HepG2 (cell line): ENCODE data around the gene SURF1. TPM values are rescaled to one million over a fixed set of nuclear protein-coding genes. Genes with fewer than 3 reads are reported as not detected.

Source experiments
- ASH2L ChIP-seq: fragments of 300-600, 200-600 bp; sonication (generic); IDR thresholded peaks from 2 replicates; pipeline ENCODE4 v1.7.0; 2017; ENCODE audit warnings: low read depth, mild to moderate bottlenecking, moderate library complexity, mixed read lengths, low read length; ENCODE audit not compliant: insufficient read length
- ATF1 ChIP-seq: IDR thresholded peaks from 2 replicates; pipeline ENCODE4 v1.6.1; 2016; ENCODE audit warnings: mild to moderate bottlenecking, control low read depth
- ELF1 ChIP-seq: sonication (generic); formaldehyde crosslinking; IDR thresholded peaks from 2 replicates; pipeline ENCODE4 v1.4.0; 2020; ENCODE audit warnings: missing genetic modification reagents
- KMT2A ChIP-seq: sonication (generic); formaldehyde crosslinking; IDR thresholded peaks from 2 replicates; pipeline ENCODE4 v1.4.0; 2020; ENCODE audit warnings: missing genetic modification reagents
- MTA1 ChIP-seq: sonication (generic); formaldehyde crosslinking; IDR thresholded peaks from 2 replicates; pipeline ENCODE4 v1.4.0; 2020; ENCODE audit warnings: missing genetic modification reagents, mild to moderate bottlenecking, borderline replicate concordance
- NFIB ChIP-seq: sonication (generic); formaldehyde crosslinking; IDR thresholded peaks from 2 replicates; pipeline ENCODE4 v1.9.0; 2021; ENCODE audit warnings: missing genetic modification reagents, mild to moderate bottlenecking, borderline replicate concordance
- NFIC ChIP-seq: IDR thresholded peaks from 2 replicates; pipeline ENCODE4 v1.6.1; 2012; ENCODE audit warnings: mild to moderate bottlenecking, low read length, inconsistent platforms
- PCBP1 ChIP-seq: fragments of 200-400 bp; formaldehyde crosslinking; IDR thresholded peaks from 2 replicates; pipeline ENCODE4 v1.6.1; 2017; ENCODE audit warnings: mild to moderate bottlenecking, low read depth, low read length, borderline replicate concordance
- RXRA ChIP-seq: sonication (generic); formaldehyde crosslinking; IDR thresholded peaks from 2 replicates; pipeline ENCODE4 v1.5.1; 2020; ENCODE audit warnings: missing genetic modification reagents
- ZBTB7B ChIP-seq: sonication (generic); formaldehyde crosslinking; IDR thresholded peaks from 2 replicates; pipeline ENCODE4 v1.4.0; 2020; ENCODE audit warnings: missing genetic modification reagents
- ZNF3 ChIP-seq: IDR thresholded peaks from 2 replicates; pipeline ENCODE4 v1.7.0; 2017; ENCODE audit warnings: inconsistent platforms
- ZNF839 ChIP-seq: sonication (generic); formaldehyde crosslinking; IDR thresholded peaks from 2 replicates; pipeline ENCODE4 v1.4.0; 2020; ENCODE audit warnings: missing genetic modification reagents, mild to moderate bottlenecking, borderline replicate concordance
- polyA plus RNA-seq, 8 experiments: library from polyadenylated mRNA; depleted of rRNA in 3 of 8; stranded (reverse) in 7 of 8; unstranded in 1 of 8; fragments of >200 nt; fragmentation: Illumina TruSeq in 4 of 8; extraction: Trizol in 4 of 8; gene quantifications; 2 replicates each; pipeline versions ENCODE4 v1.2.1 to v1.2.3, GENCODE V29; 2011 to 2016; ENCODE audit warnings: low read depth in 4 of 8, missing spikeins in 1 of 8, mixed read lengths in 1 of 8; ENCODE audit not compliant: insufficient read depth in 1 of 8
- total RNA-seq, 5 experiments: library from RNA; depleted of rRNA; stranded (reverse); fragments of >200 nt; fragmentation: Illumina TruSeq; extraction: Trizol; gene quantifications; 2 replicates each; pipeline ENCODE4 v1.2.3, GENCODE V29; 2016; ENCODE audit warnings: low read depth in 1 of 5
- TF ChIP-seq, protein P1 (sequence below): sonication (generic); formaldehyde crosslinking; IDR thresholded peaks from 2 replicates; pipeline ENCODE4 v1.9.0; 2022; ENCODE audit warnings: low read depth, missing genetic modification reagents
- TF ChIP-seq, protein P2 (sequence below): sonication (generic); formaldehyde crosslinking; IDR thresholded peaks from 2 replicates; pipeline ENCODE4 v1.9.0; 2021; ENCODE audit warnings: missing genetic modification reagents, borderline replicate concordance
- TF ChIP-seq, protein P3 (sequence below): sonication (generic); formaldehyde crosslinking; IDR thresholded peaks from 2 replicates; pipeline ENCODE4 v1.5.1; 2020; ENCODE audit warnings: missing genetic modification reagents, mild to moderate bottlenecking, borderline replicate concordance
- TF ChIP-seq, protein P4 (sequence below): sonication (generic); formaldehyde crosslinking; IDR thresholded peaks from 2 replicates; pipeline ENCODE4 v1.8.0; 2022; ENCODE audit warnings: missing genetic modification reagents, mild to moderate bottlenecking, moderate library complexity, borderline replicate concordance
- TF ChIP-seq, protein P5 (sequence below): sonication (generic); formaldehyde crosslinking; IDR thresholded peaks from 2 replicates; pipeline ENCODE4 v1.4.0; 2020; ENCODE audit warnings: missing genetic modification reagents
- TF ChIP-seq, protein P6 (sequence below): IDR thresholded peaks from 2 replicates; pipeline ENCODE4 v1.6.1; 2012; ENCODE audit warnings: inconsistent platforms

The SURF1 gene
- total and polyA plus RNA-seq, 2 of the 13 experiments (the other 11 are each of a cell fraction or from before 2014, with no cell fraction given) = 17.8 to 40.7 TPM

DNA sequence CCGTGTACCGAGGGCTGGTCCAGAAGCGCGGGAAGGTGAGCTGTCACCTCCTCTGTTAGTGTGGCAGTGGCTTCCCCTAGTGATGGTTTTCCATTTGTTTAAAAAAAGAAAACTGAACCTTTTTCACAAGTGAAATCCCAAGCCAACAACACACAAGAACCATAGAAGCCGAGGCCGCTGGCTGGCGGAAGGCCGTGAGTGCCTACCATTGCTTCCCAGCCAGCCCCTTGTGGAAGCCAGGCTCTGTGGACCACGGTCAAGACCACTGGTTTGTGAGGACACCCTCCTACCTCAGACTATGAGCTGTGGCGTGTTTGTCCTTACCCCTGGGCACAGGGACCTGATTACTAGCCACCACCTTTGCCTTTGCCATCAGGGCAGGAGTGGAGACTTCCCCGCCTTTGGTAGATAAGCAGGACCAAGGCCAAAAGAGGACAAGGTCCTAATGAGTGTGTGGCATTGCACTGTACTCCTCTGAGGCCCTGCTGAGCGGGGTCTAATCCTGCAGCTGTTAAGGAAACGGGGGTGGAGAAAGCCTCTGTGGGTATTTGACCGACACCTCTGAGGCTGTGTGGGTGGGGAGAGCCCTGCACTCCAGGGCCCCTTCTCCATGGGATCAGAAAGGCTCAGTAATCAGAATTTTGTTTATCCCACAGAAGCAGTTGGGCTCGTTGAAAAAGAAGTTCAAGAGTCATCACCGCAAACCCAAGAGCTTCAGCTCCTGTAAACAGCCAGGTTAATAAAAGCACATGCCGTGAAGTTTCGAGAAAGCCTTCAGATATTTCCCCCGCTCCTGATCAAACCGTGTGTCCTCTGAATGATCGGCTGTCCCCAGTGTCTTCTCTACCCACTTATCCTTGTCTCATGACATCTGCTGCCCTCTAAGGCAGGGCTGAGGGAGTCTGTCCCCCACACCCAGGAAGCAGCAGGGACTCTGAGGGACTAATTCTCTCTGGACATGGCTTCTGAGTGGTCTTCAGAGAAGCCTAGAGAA is 4.4 kb upstream of the SURF1 start (continued):
- TF ChIP-seq, protein P1, sequence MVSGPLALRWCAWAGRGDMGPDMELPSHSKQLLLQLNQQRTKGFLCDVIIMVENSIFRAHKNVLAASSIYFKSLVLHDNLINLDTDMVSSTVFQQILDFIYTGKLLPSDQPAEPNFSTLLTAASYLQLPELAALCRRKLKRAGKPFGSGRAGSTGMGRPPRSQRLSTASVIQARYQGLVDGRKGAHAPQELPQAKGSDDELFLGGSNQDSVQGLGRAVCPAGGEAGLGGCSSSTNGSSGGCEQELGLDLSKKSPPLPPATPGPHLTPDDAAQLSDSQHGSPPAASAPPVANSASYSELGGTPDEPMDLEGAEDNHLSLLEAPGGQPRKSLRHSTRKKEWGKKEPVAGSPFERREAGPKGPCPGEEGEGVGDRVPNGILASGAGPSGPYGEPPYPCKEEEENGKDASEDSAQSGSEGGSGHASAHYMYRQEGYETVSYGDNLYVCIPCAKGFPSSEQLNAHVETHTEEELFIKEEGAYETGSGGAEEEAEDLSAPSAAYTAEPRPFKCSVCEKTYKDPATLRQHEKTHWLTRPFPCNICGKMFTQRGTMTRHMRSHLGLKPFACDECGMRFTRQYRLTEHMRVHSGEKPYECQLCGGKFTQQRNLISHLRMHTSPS (CRISPR knock-in tag) = 0 out of 2 replicates have a peak, but pooled peaks have one; percentile 28
- TF ChIP-seq KMT2A (CRISPR knock-in tag) (no peak), ZBTB7B (0 out of 2 replicates have a peak, but pooled peaks have one; percentile 27), MTA1 (CRISPR knock-in tag) (no peak), ELF1 (CRISPR knock-in tag) (no peak), ZNF3 (no peak), NFIC (no peak), ASH2L (no peak), ATF1 (CRISPR knock-in tag) (no peak), NFIB (CRISPR knock-in tag) (no peak), RXRA (CRISPR knock-in tag) (peak; percentile 54; the same call in 1 of the 2 replicates), ZNF839 (CRISPR knock-in tag) (no peak), PCBP1 (no peak)
- TF ChIP-seq, protein P2, sequence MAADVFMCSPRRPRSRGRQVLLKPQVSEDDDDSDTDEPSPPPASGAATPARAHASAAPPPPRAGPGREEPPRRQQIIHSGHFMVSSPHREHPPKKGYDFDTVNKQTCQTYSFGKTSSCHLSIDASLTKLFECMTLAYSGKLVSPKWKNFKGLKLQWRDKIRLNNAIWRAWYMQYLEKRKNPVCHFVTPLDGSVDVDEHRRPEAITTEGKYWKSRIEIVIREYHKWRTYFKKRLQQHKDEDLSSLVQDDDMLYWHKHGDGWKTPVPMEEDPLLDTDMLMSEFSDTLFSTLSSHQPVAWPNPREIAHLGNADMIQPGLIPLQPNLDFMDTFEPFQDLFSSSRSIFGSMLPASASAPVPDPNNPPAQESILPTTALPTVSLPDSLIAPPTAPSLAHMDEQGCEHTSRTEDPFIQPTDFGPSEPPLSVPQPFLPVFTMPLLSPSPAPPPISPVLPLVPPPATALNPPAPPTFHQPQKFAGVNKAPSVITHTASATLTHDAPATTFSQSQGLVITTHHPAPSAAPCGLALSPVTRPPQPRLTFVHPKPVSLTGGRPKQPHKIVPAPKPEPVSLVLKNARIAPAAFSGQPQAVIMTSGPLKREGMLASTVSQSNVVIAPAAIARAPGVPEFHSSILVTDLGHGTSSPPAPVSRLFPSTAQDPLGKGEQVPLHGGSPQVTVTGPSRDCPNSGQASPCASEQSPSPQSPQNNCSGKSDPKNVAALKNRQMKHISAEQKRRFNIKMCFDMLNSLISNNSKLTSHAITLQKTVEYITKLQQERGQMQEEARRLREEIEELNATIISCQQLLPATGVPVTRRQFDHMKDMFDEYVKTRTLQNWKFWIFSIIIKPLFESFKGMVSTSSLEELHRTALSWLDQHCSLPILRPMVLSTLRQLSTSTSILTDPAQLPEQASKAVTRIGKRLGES = no peak
- TF ChIP-seq, protein P3, sequence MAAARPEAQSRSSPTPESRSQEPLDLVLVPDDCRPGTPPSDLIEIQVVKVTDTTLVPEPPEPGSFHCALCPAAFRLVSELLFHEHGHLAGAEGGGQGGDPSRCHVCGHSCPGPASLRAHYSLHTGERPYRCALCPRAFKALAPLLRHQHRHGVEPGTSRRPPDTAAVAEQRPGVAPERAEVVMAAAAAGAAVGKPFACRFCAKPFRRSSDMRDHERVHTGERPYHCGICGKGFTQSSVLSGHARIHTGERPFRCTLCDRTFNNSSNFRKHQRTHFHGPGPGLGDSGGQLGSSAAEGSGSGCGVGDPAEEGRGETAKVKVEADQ (CRISPR knock-in tag) = peak; percentile 33; the same call in 1 of the 2 replicates
- TF ChIP-seq, protein P4, sequence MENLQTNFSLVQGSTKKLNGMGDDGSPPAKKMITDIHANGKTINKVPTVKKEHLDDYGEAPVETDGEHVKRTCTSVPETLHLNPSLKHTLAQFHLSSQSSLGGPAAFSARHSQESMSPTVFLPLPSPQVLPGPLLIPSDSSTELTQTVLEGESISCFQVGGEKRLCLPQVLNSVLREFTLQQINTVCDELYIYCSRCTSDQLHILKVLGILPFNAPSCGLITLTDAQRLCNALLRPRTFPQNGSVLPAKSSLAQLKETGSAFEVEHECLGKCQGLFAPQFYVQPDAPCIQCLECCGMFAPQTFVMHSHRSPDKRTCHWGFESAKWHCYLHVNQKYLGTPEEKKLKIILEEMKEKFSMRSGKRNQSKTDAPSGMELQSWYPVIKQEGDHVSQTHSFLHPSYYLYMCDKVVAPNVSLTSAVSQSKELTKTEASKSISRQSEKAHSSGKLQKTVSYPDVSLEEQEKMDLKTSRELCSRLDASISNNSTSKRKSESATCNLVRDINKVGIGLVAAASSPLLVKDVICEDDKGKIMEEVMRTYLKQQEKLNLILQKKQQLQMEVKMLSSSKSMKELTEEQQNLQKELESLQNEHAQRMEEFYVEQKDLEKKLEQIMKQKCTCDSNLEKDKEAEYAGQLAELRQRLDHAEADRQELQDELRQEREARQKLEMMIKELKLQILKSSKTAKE = no peak
- TF ChIP-seq, protein P5, sequence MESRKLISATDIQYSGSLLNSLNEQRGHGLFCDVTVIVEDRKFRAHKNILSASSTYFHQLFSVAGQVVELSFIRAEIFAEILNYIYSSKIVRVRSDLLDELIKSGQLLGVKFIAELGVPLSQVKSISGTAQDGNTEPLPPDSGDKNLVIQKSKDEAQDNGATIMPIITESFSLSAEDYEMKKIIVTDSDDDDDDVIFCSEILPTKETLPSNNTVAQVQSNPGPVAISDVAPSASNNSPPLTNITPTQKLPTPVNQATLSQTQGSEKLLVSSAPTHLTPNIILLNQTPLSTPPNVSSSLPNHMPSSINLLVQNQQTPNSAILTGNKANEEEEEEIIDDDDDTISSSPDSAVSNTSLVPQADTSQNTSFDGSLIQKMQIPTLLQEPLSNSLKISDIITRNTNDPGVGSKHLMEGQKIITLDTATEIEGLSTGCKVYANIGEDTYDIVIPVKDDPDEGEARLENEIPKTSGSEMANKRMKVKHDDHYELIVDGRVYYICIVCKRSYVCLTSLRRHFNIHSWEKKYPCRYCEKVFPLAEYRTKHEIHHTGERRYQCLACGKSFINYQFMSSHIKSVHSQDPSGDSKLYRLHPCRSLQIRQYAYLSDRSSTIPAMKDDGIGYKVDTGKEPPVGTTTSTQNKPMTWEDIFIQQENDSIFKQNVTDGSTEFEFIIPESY (CRISPR knock-in tag) = peak; percentile 74; the same call in 1 of the 2 replicates
- TF ChIP-seq, protein P6, sequence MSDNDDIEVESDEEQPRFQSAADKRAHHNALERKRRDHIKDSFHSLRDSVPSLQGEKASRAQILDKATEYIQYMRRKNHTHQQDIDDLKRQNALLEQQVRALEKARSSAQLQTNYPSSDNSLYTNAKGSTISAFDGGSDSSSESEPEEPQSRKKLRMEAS = no peak
